ENCODE results near the gene CLEC20A. TPM values are rescaled to one million over a fixed set of nuclear protein-coding genes. Genes with fewer than 3 reads are reported as not detected.

Gene CLEC20A
- total and polyA plus RNA-seq, 9 donors, result not detected

DNA sequence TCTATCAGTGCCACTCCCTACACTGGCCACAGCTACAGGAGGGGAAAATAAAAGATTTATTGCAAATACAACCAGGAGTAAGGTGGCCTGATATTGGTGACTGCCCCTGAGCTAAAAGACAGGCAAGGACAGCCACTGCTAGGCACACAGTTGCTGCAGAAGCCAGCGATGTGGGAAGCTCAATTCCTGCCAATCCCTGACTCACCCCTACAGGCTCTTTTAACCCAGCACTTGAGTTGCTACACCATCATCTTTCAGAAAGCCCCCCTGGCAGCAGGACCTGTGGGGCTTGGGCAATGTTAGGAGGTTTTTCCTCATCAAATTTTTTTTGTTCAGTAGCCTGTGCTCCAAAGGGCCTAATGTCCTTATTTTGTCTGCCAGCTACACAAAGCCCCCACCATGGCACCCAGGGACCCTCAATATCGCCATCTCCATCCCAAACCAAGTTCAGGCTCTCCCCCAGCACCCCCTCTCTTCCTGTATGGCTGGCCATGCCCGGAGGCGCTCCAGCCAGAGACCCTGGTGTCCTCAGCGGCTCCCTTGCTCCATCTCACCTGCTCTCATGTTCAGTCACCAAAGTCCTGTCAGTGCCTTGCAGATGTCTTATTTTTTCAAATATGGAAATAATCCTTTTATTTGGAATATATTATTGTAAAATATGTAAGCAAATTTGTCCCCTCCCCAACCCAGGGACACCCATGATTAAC lies 13.4 kb downstream of the CLEC20A start:
- Histone ChIP-seq H3K9me3 (no peaks in the 10 kb centered on the region), H3K4me3 (no peak overlapping the region), H3K27ac (no peak overlapping the region), H3K4me1 (ENCODE audit: insufficient read depth) (no peaks in the 10 kb centered on the region), H3K27me3 (no peaks in the 10 kb centered on the region), H3K36me3 (no peaks in the 10 kb centered on the region)
- no peak for DNase-seq
- intact Hi-C loops (cut with DNase I), result no loop called here
- TF ChIP-seq EP300 (IDR thresholded peaks at IDR 0.05) (no peak), POLR2A (IDR thresholded peaks at IDR 0.05) (no peak)
- TF ChIP-seq, protein P1, sequence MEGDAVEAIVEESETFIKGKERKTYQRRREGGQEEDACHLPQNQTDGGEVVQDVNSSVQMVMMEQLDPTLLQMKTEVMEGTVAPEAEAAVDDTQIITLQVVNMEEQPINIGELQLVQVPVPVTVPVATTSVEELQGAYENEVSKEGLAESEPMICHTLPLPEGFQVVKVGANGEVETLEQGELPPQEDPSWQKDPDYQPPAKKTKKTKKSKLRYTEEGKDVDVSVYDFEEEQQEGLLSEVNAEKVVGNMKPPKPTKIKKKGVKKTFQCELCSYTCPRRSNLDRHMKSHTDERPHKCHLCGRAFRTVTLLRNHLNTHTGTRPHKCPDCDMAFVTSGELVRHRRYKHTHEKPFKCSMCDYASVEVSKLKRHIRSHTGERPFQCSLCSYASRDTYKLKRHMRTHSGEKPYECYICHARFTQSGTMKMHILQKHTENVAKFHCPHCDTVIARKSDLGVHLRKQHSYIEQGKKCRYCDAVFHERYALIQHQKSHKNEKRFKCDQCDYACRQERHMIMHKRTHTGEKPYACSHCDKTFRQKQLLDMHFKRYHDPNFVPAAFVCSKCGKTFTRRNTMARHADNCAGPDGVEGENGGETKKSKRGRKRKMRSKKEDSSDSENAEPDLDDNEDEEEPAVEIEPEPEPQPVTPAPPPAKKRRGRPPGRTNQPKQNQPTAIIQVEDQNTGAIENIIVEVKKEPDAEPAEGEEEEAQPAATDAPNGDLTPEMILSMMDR (IDR thresholded peaks at IDR 0.05), result no peak
- 89 to 93% (median 92%) methylated on average over 5 of the region's 5 CpGs for WGBS, 3 donors

DNA sequence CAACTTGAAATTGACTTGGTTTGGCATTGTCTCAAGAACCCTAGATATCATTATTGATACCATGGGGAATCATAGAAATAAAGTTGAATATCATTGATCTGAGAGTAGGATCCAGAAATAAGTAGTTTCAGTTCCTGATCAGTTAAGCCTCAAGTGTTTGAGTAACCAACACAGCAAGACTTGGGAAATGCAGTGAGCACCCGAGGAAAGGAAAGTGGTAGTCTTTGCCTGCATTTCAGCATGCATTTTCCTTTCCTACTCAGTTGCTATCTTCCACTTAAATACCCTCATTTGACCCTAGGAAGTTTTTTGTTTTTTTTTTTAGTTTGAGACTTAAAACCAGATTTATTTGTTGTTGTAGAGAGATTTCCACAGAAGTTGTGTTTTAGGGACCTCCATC lies 18.9 kb downstream of the CLEC20A start:
- Histone ChIP-seq H3K36me3 (no peaks in the 10 kb centered on the region), H3K4me3 (no peak overlapping the region), H3K4me1 (ENCODE audit: insufficient read depth) (no peaks in the 10 kb centered on the region), H3K9me3 (no peaks in the 10 kb centered on the region), H3K27me3 (no peaks in the 10 kb centered on the region), H3K27ac (no peak overlapping the region)
- no peak for DNase-seq
- intact Hi-C loops (cut with DNase I), result no loop called here
- WGBS, 3 donors, result 48 to 62% (median 56%) methylated on average over 1 of the region's 1 CpG
- TF ChIP-seq, protein P1 (IDR thresholded peaks at IDR 0.05), result no peak
- no peak for TF ChIP-seq EP300 (IDR thresholded peaks at IDR 0.05)
- TF ChIP-seq POLR2A (IDR thresholded peaks at IDR 0.05), result no peak

DNA sequence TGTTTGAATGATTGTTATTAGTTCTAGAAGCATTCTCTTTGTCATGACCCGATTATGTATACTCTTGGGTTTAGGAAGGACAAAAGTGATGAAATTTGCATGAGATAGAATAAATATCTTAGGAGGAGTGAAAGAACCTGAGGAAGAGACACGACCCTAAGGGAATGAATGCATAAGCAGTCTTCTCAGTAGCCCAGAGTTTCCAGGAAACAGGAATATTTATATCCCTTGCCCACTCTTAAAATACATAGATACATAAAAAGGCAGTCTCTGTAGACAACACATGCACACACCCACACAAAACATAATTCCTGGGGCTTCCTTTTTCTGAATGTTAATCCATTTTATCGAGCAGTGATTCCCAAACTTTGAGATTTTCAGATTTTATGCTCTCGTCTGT lies 19.4 kb downstream of the CLEC20A start:
- H3K9me3 ChIP-seq, result no peaks in the 10 kb centered on the region
- intact Hi-C loops (cut with DNase I), result no loop called here
- TF ChIP-seq, protein P1 (IDR thresholded peaks at IDR 0.05), result no peak
- TF ChIP-seq POLR2A (IDR thresholded peaks at IDR 0.05) (no peak), EP300 (IDR thresholded peaks at IDR 0.05) (no peak)

DNA sequence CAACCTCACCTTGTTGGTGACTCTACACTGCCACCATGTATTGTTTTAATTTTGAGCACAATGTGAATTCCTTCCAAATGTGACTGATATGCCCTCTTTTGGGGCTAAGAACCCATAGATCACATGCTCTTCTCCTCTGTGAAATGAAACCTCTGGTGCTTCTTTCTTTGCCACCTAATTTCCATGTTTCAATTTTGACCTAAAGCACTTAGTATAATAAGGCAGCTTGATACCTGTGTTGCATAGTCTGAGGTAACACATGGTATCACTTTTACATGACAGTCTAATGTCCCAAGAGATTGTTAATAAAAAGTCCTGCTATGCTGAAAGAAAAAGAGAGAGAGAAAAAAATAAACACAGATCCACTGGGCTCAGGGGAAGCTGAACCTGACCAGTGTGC lies 24.2 kb downstream of the CLEC20A start:
- no peak for DNase-seq
- no peaks in the 10 kb centered on the region for H3K9me3 ChIP-seq
- intact Hi-C loops (cut with DNase I), result no loop called here
- no peaks in the 10 kb centered on the region for H3K36me3 ChIP-seq
- H3K4me3 ChIP-seq, result no peak overlapping the region
- TF ChIP-seq POLR2A (IDR thresholded peaks at IDR 0.05) (no peak), EP300 (IDR thresholded peaks at IDR 0.05) (no peak)
- TF ChIP-seq, protein P1 (IDR thresholded peaks at IDR 0.05), result no peak
- H3K4me1 ChIP-seq (ENCODE audit: insufficient read depth), result no peaks in the 10 kb centered on the region
- H3K27ac ChIP-seq, result no peak overlapping the region
- H3K27me3 ChIP-seq, result no peaks in the 10 kb centered on the region

More for the DNA sequence above, 19.4 kb downstream of the CLEC20A start:
- Histone ChIP-seq H3K4me1 (ENCODE audit: insufficient read depth) (no peaks in the 10 kb centered on the region), H3K27ac (no peak overlapping the region), H3K4me3 (no peak overlapping the region), H3K36me3 (no peaks in the 10 kb centered on the region), H3K27me3 (no peaks in the 10 kb centered on the region)
- no peak for DNase-seq
- WGBS, 3 donors, result 62 to 77% (median 71%) methylated on average over 4 of the region's 4 CpGs

Data from ovary (tissue), 9 donors.